HG03469 (cell line): ENCODE measurements around the gene AKAP6.
"Not testable (repeated sequence)": the region's sequence is repeated elsewhere in the genome, so short reads cannot be mapped to it uniquely, and the experiment has no call there.

Experiments
- ATAC-seq: cut with Tn5 transposase; IDR thresholded peaks from one replicate; pipeline ENCODE4 v1.9.1; 2021; ENCODE audit warnings: mild to moderate bottlenecking, moderate library complexity, moderate number of reproducible peaks; ENCODE audit not compliant: unreplicated experiment

Gene AKAP6

DNA sequence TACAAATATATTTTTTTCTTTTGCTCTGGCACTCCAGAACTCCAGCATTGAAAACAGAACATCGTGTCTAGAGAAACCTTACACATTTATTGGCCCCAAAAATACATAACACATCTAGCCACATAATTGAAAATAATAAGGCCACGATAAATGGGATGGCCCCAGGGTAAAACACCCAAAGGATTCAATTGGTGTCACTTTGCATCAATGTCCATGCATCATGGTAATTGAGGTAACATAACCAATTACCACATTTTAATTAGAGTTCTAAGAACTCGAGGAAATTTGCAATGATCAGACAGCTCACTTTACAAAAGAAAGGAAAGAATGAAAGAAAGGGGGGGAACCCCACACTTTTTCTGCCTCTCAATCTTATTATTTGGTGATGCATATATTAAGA lies 457.8 kb downstream of the AKAP6 start:
- no peak for ATAC-seq

DNA sequence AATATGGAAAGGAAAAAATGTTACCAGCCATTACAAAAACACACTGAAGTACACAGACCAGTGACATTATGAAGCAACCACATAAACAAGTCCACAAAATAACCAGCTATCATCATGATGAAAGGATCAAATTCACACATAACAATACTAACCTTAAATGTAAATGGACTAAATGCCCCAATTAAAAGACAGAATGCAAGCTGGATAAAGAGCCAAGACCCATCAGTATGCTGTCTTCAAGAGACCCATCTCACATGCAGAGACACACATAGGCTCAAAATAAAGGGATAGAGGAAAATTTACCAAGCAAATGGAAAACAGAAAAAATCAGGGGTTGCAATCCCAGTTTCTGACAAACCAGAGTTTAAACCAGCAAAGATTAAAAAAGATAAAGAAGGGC lies 463.9 kb downstream of the AKAP6 start:
- ATAC-seq, result not testable (repeated sequence)

DNA sequence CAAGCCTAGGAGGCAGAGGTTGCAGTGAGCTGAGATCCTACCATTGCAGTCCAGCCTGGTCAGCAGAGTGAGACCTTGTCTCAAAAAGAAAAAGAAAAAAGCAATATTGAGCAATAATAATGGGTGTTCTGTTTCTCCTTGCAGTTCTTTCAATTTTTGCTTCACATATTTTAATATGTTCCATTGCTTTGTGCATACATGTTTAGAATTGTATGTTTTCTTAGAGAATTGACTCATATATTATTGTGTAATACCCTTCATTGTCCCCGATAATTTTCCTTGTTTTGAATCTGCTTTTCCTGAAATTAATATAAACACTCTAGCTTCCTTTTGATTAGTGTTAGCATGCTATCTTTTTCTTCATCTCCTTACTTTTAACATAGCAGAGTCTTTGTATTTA lies 471.2 kb downstream of the AKAP6 start:
- no peak for ATAC-seq

DNA sequence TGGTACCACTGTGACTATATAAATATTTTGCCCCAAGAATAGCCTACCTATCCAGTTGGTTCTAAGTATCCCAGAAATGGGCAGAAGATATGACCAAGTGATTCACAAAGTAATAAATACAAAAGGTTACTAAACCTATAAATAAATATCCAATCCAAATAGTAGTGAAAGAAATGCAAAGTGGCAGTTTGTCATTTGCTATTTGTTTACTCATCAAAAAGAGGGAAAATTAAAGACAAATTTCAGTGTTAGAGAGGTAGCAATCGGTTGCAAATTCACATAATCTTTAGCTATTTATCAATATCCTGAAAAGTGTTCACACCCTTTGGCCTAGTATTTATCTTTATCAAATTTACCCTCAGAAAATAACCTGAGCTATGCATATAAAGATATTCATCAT lies 473.2 kb downstream of the AKAP6 start:
- ATAC-seq, result no peak

DNA sequence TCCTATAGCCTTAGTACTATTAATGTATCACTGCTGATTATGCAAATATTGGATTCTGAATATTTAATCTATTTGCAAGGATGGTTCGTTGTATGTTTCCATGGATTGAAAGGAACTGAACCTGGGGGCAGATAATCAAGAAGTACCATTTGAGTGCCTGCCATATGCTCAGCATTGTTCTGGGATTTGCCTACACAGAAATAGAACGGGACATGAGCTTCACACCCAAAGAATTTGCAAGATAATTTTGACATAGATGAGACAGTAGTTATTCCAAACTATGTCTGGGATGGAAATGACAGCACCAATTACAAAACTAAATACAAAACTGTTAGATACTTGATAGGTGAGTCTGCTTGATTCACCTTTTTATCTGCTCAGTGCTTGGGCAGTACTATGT lies 476.9 kb downstream of the AKAP6 start:
- no peak for ATAC-seq

DNA sequence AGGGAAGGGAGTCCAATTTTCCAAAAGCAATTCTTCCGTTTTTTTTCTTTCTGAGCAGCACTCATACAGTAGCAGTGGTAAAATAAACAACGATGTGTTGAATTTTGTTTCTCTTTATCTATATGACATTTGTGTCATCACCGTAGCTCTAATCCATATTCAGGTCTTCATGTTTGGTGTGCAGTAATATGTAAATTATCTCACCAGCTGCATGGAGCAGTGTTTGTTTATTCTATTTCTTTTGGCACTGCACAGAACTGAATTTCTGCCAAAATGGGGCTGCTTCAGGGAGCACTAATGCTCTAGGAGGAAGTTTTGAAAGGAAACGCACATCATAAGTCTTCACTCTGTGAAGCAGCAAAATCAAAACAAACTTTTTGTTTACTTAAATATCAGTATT lies 479.5 kb downstream of the AKAP6 start:
- no peak for ATAC-seq

DNA sequence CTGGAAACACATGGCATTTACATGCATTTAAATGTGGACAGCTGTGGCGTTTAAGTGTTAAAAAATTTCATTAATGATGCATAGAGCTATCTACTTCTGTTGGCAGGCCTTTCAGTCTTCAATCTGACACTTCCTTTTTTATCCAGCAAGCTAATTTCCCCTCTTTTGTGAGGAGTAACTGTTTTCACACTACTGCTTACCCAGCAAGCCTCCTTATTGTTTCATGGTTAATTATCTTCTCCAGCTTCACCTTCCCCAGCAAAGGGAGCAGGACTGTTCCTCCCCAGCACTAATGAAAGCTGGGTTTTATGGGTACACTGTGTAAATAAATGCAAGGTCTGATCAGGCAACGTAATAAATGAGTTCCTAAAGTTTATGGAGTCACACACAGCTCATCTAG lies 480.2 kb downstream of the AKAP6 start:
- no peak for ATAC-seq

DNA sequence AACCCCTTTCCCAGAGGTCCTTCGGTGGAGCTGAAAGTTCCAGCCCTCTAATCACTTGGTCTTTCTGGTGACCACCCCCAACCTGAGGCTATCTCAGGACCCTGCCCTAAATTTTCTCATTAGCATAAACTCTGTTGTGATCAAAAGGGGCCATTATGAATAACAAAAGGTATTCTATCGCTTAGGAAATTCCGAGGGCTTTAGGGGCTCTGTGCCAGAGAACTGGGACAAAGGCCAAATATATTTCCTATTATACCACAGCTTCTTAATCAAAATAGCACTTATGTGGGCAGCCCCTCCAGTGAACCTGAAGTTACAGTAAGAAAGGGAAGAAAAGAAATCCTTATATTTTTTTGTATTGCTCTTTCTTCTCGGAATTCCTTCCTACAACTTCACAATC lies 484.3 kb downstream of the AKAP6 start:
- no peak for ATAC-seq

DNA sequence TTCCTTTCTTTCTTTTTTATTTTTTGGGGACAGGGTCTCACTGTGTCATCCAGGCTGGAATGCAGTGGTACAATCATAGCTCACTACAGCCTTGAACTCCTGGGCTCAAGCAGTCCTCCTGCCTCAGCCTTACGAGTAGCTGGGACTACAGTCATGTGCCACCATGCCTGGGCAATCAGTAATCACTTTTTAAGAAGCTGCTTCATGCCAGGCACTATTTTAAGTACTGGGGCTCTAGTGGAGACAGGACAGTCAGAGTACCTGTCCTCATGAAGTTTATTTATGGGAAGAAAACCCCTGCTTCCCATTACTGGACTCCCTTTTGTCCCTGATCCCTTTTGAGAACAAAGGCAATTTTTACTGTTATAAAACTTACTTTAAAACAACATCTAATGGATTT lies 485.6 kb downstream of the AKAP6 start:
- ATAC-seq, result no peak

DNA sequence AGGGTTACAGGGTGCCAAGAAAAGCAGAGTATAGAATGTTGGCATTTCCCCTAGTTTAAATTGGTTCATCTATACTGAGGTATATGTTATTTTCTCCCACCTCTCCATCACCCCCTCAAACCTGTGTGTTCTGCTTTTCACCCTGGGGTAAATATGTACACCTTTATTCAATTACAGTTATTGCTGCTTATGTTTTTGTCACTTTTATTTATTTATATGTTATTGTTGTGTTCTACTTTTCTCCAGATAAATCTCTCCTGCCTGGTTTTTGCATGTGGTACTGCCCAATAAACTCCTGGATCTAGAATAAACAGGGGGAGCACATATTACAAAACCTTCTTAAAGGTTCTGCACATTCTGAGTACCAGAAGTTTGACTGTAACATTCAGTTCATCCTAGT lies 487.5 kb downstream of the AKAP6 start:
- no peak for ATAC-seq

DNA sequence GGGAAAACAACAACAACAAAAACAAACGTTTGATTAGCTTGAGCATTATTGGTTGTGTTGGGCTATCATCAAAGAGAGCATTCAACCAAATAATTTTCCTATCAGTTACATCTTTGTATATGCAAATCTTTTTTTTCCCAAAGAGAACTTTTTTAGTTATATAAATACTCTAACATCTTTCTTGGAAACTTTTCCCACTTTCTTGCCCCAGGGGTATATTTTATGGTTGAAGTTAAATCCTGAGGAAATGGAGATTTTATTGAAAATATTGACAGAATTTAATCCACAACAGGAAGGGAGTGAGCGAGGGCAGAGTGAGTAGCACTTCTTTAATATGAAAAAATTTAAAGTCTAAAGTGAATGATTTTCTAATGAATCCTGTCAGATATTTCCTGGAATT lies 488.7 kb downstream of the AKAP6 start:
- ATAC-seq, result no peak

DNA sequence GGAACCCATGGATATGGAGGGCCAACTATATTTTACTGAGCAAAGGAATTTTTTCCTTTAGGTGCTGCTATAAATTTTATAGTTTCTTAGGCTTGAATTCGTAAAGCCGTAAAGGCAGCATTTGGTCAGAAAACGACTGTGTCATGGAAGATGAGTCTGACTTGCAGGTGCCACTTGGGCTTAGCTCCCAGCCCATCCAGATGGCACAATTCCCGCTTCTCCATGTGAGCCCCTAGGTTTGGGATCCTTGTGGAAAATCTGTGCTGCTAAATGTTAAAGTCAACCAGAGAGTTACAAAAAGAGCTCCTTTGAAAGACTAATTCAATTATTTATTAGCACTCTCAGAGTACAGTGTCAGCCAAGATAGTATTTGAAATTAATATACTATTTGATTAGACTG lies 489.5 kb downstream of the AKAP6 start:
- no peak for ATAC-seq

DNA sequence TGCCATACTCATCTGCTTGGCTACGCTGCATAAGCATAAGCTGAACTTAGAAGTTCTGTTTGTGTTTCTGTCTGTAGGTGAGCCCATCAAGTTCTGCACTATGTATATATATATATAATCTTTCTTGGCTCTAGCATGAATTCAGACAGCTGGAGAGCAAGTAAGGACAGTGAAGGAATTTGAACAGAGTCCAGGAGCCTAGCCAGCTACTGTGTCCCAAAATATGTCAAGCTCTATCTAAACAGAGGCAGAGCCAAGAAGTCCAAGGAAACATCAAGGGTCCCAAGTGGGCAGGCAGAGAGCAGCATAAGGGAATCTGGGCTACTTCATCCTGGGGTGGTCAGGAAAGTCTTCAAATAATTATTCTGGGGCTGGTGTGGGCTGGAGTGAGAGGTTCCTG lies 491.1 kb downstream of the AKAP6 start:
- no peak for ATAC-seq

DNA sequence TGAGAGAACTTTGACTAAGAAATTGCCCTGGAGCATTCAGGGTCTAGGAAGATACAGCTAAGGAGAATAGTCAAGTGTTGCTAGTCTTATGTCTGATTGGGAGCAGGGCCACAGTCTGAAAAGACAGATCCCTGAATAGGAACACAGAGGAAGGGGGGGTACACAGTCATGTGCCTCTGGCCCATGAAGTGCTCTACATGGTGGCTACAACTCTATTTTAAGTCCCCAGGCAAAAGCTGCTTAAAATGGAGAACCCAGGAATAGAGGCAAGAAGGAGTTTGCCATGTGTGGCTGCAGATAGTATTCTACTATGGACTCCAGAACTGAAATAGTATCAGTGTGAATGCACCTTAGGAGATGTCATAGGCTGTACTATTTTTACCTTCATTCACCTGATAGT lies 491.6 kb downstream of the AKAP6 start:
- no peak for ATAC-seq

DNA sequence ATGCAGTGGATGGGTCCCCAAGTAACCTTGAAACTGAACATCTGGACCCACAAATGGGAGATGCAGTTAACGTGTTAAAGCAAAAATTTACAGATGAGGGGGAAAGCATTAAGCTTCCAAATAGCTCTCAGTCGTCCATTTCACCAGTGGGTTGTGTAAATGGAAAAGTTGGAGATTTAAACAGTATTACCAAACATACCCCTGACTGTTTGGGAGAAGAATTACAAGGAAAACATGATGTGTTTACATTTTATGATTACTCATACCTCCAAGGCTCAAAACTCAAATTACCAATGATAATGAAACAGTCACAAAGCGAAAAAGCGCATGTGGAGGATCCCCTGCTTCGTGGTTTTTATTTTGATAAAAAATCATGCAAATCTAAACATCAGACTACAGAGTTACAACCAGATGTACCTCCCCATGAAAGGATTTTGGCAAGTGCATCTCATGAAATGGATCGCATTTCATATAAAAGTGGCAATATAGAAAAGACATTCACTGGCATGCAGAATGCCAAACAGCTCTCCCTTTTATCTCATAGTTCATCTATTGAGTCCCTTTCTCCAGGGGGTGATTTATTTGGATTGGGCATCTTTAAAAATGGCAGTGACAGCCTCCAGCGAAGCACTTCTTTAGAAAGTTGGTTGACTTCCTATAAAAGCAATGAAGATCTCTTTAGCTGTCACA lies 493.0 kb downstream of the AKAP6 start:
- no peak for ATAC-seq

DNA sequence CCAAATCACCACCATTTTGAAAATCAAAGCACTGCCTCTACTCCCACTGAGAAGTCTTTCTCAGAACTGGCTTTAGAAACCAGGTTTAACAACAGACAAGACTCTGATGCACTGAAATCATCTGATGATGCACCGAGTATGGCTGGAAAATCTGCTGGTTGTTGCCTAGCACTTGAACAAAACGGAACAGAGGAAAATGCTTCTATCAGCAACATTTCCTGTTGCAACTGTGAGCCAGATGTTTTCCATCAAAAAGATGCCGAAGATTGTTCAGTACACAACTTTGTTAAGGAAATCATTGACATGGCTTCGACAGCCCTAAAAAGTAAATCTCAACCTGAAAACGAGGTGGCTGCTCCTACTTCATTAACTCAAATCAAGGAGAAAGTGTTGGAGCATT lies 494.6 kb downstream of the AKAP6 start:
- no peak for ATAC-seq

DNA sequence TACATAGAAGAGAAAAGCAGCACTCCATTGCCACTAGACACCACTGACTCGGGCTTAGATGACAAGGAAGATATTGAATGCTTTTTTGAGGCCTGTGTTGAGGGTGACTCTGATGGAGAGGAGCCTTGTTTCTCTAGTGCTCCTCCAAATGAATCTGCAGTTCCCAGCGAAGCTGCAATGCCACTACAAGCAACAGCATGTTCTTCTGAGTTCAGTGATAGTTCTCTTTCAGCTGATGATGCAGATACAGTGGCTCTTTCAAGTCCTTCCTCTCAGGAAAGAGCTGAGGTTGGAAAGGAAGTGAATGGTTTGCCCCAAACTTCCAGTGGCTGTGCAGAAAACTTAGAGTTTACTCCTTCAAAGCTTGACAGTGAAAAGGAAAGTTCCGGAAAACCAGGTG lies 495.1 kb downstream of the AKAP6 start:
- no peak for ATAC-seq

DNA sequence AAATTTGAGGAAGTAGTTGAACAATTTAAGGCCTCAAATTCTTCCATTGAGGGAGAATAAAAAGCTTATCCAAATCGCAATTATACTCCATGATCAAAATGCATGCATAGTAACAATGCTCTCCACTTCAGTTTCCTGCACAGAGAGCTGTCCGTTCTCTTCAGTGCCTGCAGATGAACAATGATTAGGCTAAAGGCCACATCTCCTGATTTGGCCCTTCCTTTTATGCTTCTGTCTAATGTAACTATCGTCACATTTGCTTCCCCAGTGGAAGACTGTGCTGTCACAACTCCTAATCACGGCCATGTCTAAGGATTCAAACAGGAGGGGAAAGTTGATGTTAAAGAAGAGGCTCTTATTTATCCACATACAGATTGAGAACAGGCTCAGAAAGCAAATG lies 496.0 kb downstream of the AKAP6 start:
- ATAC-seq, result no peak

DNA sequence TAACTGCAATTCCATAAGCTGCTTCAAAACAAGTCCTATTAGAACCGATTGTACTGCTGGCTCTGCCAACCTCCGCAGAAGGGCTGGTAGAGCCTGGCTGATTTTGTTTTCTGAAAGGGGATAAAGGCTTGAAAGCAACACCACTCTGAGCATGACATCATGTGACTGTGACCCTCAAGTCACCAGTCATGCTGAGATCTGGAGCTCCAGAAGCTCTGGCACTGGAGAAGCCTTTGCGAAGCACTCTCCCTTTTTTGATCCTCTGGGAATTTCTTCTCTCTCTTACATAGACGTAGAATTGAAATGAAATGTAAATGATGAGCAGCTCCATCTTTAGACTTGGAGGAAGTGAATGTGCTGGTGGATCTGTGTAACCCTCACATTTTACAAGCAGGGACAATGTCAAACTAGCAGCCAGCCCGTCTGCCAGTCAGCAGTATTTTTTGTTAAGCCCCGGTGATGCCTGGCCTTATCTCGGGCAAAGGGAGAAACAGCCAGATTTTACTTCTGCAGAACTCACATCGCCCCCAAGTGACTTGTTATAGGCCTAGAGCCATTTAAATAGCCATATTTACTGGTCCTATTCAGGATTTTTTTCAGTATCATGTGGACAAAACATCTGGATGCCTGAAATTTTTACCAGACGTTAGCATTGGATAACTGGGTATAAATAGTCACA lies 497.4 kb downstream of the AKAP6 start:
- no peak for ATAC-seq

DNA sequence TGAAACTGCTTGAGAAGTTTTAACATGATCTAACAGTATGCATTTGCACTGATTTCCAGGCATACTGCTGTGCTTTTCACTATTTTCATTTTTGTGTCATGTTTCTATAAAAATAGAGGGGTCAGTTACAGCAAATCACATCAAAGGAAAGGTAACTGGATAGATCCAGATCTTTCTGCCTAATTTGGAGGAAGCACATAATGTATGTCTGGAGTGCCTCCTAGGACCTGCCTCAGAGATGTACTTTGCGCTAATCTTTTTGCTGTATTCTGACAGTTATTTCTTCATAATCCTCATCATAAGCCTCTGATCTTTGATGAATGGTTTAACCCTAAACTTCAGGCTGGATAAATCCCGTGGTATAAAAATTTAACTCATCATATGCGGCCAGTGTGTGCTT lies 498.4 kb downstream of the AKAP6 start:
- ATAC-seq, result no peak

DNA sequence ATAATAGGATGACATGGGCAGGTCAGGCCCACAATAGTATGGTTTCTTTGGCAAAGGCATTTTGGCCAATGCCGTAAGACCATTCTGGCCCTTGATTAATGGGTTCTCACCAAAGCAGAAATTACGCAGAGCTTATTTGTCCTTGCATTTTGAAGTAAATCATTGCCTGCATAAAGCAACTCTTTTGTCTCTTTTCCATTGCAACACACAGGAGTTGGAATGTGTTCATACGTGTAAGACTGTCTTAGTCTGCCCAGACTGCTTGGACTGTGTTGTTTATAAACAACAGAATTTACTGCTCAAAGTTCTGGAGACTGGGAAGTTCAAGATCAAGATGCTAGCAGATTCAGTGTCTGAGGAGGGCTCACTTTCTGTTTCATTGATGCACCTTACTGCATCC lies 506.8 kb downstream of the AKAP6 start:
- ATAC-seq, result no peak

DNA sequence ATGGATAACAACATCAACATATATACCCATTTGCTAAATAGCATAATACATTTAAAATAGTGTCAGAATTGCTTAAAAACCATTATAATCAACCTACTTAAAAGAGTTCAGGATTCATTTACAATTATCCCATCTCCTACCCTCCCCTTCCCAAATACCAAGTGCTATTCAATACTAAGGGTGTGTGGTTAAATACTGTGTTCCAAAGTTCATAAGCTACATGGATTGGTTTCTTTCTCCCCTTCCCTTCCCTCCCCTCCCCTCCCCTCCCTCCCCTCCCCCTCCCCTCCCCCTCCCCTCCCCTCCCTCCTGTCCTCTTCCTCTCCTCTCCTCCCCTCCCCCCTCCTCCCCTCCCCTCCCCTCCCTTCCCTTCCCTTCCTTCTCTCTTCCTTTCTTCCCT lies 512.6 kb downstream of the AKAP6 start:
- no peak for ATAC-seq

DNA sequence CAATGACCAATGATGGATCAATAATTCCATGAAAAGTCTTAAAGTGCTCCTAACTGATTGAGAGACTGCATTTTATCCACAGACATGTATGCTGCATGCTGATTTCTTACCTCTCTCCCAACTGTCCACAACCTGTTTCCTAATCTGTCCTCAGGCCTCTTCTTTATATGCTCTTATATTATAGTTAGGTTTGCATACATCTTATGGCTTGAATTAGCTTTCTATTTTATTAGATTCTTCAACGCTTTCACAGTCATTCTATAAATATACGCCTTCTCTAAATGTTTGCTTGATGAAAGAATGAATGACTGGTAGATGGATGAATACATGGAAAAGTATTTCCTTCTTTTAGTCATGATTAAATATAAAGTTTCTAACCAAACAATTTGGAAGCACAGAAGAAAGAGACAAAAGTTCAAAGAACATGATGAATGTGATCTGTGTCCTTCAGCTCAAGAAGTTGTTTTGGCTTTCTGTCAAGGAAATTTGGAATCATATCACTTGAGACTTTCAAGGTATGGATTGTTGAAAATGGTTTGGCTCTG lies 517.8 kb downstream of the AKAP6 start:
- no peak for ATAC-seq
